Measurements from ENCODE around the gene LRRC8E. TPM values are rescaled to one million over a fixed set of nuclear protein-coding genes. Genes with fewer than 3 reads are reported as not detected.

Gene LRRC8E
- total and polyA plus RNA-seq, 2 of the 8 experiments (the other 6 are each of a cell fraction or from before 2014, with no cell fraction given): 2.7 to 2.9 TPM

DNA sequence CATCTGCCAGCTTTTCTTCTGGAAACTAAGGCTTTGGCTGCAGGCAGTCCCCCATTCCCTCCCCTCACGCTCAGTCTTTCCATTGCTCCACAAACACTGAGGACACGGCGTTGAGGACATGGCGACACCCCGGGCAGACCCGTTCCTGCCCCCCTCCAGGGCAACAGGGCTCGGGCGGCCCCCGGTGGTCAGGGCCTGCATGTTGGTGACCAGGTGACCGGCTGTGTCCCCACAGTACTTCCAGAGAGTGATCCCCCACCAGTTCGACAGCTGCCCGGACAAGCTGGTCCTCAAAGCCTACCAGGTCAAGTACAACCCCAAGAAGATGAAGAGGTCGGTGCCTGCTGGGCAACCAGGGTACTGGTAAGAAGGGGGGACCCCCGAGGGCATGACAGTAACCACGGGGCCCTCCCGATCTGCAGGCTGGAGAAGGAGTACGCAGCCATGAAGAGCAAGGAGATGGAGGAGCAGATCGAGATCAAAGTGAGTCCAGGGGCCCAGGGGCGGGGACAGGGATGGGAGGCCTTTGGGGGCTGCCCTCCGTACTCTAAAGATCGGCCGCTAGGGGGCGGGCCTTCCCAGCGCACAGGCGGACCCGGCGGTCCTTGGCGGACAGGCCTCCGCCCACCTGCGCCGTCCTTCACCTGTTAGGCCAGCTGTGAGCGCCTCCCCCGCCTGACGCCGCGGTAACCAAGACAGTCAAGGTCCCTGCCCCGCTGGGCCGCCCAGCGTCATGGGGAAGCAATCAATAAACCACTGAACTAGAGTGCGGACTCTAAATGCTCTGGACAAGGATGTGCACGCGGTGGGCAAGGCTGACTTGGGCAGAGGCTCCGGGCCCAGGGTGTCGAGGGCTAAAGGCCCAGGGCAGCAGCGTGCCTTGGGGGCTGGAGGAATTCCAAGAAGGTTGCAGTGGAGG is 35.2 kb upstream of the LRRC8E start (continued):
- TF ChIP-seq, protein P1, sequence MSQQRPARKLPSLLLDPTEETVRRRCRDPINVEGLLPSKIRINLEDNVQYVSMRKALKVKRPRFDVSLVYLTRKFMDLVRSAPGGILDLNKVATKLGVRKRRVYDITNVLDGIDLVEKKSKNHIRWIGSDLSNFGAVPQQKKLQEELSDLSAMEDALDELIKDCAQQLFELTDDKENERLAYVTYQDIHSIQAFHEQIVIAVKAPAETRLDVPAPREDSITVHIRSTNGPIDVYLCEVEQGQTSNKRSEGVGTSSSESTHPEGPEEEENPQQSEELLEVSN (IDR thresholded peaks at IDR 0.05): peak; percentile 60
- TF ChIP-seq SP2 (IDR thresholded peaks at IDR 0.05; ENCODE audit: low read length) (no peak), TAF1 (IDR thresholded peaks at IDR 0.05; ENCODE audit: low read depth, low read length) (no peak), EGR1 (IDR thresholded peaks at IDR 0.05; ENCODE audit: borderline replicate concordance, low read depth, low read length) (peak; percentile 84; the same call in 1 of the 2 replicates), SIN3A (conservative IDR thresholded peaks at IDR 0.05 in 1 of 2, IDR thresholded peaks at IDR 0.05 in 1 of 2; ENCODE audit: low read depth in 1 of 2, low read length in 2 of 2) (peak; percentile 83 to 95; a peak in 2 of 4 replicates), CREB1 (IDR thresholded peaks at IDR 0.05) (peak; percentile 52; the same call in 1 of the 2 replicates), RAD21 (IDR thresholded peaks at IDR 0.05 in 1 of 2, conservative IDR thresholded peaks at IDR 0.05 in 1 of 2; ENCODE audit: low read depth in 2 of 2, low read length in 2 of 2) (peak; percentile 86 to 89), ZNF274 (IDR thresholded peaks at IDR 0.05; ENCODE audit: borderline replicate concordance, extremely low read depth, low read length) (no peak), RBBP5 (IDR thresholded peaks at IDR 0.05; ENCODE audit: borderline replicate concordance, low read depth, low read length) (no peak), TCF12 (IDR thresholded peaks at IDR 0.05; ENCODE audit: low read depth, low read length) (peak; percentile 90; the same call in 1 of the 2 replicates)

Measured in H1 (cell line).